Activated CD4-positive, alpha-beta T cell treated with anti-CD3 and anti-CD28 coated beads, Interleukin-10, Interleukin-2, amounts not matched to agents 100 ng/mL and 50 ng/mL, durations not matched to agents 16 hours and 8 hours (primary cell): ENCODE data around the gene ERBB4.
"Not testable (repeated sequence)": the region's sequence is repeated elsewhere in the genome, so short reads cannot be mapped to it uniquely, and the experiment has no call there.

Source experiments
- DNase-seq: peaks from one replicate; pipeline ENCODE4 v3.0.0-alpha.2; 2020

Gene ERBB4

DNA sequence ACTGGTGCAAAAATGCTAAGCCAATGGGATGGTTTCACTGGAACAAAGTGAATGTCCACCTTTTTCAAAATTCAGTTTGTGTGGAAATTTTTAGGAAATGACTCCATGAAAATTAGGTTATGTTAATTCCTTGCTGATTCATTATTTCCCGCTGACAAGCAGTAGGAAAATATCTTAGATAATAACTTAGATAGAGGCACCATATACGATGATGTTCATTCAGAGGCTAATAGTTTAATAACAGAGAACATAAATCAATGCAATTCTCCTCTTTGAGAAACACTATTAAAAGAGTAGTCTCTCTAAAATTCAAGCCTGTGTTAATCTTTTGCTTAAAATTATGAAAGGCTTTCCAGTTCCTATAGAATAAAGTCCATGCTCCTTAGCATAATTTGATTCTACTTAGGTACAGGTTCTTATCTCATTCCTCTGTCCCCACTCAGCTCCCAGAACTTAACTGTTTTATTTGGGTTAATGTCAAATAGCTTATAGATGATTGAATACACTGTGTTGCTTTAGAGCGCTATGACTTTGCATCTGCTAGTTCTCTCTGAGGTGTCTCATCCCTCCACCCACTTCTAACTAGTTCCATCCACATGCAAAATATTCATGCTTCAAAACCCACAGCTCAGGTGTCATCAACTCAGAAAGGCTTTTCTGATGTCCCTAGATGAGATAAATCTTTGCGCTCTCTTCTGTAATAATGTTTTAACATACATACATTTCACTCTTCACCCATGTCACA is 503.6 kb downstream of the ERBB4 start:
- no peak for DNase-seq

DNA sequence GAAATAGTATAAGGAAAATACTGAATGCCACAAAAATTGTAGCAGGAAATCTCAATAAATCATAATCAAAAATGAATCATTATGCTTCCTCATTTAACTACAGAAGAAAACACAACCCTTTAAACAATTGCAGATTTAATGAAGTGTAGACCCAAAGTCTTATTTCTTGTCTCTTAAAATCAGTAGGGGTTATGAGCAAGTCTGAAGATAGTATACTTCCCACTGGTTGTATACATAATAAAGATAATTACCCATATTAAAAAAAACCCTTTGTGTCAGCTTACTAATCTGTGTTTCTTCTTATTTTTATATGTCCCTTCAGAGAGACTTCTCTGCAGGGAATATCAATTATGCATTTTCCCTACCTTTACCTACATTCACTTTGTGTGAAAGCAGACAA is 504.7 kb downstream of the ERBB4 start:
- DNase-seq = no peak

- DNase-seq = no peak
These were observed 505.9 kb downstream of the ERBB4 start for GRCh38 chr2:212032536-212033219.

DNA sequence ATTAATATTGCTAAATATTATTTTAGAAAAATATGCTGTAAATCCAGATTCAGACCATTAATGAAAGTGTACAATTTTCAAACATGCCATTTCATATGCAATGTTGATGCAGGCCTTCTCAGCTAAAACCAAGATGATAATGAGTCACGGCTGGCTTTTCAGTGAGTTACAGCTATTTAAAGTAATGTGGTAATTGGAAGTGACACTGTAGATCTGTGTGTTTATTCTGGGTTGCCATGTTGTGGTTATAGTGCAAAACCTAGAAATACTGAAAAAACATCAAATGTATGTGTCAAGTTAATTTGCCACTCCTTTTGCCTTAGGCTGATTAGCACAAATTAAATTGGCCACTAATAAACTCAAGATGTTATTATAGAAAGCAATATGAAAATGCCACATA is 506.6 kb downstream of the ERBB4 start:
- DNase-seq = no peak

- no peak for DNase-seq
These were observed 507.9 kb downstream of the ERBB4 start for GRCh38 chr2:212030709-212031108.

DNA sequence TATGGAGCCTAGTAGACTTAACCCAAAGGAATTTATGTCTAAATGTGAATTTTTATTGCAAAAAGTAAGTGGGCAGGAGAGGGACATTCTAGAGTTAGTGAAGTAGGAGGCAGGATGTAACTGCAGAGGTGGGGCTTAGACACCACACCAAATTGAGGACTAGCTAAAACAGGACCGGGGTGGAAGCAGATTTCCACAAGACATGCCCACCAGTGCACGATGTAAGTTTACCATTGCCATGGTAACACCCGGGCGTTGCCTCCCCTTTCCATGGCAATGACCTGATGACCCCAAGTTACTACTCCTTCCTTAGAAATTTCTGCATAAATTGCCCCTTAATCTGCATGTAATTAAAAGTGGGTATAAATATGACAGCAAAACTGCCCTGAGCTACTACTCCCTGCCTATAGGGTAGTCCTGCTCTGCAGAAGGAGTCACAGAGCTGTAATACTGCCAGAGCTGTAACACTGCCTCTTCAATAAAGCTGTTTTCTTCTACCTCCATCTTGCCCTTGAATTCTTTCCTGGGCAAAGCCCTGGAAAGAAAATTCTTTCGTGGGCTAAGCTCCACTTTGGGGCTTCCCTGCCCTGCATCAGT is 509.7 kb downstream of the ERBB4 start:
- no peak for DNase-seq

- no peak for DNase-seq
These were observed 510.6 kb downstream of the ERBB4 start for GRCh38 chr2:212027681-212028628.

GRCh38 chr2:212024040-212024439 is 514.6 kb downstream of the ERBB4 start:
- DNase-seq = no peak

- no peak for DNase-seq
These were observed 515.6 kb downstream of the ERBB4 start for GRCh38 chr2:212022966-212023365.

DNA sequence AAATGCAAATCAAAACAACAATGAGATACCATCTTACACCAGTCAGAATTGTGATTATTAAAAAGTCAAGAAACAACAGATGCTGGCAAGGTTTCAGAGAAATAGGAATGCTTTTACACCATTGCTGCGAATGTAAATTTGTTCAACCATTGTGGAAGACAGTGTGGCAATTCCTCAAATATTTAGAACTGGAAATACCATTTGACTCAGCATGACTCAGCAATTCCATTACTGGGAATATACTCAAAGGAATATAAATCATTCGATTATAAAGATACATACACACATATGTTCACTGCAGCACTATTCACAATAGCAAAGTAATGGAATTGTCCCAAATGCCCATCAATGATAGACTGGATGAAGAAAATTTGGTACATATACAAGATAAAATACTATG is 516.7 kb downstream of the ERBB4 start:
- DNase-seq = no peak

DNA sequence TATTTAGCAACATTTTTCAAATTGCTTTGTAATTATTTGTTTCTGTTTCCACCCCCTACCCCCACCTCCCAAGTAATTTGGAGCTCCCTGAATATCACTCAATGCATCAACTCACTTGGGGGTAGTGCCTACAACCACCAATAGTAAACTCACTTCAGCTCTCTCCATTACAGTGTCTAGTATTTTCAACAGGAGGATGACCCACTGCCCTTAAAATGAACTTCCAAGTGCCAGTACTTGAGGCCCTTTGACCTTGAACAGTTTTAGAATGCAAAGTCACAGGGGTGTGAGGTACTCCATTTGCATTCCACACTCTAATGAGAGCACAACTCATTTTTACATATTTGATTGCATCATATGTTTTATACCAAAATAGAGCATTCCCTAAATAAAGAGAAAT is 523.0 kb downstream of the ERBB4 start:
- no peak for DNase-seq

DNA sequence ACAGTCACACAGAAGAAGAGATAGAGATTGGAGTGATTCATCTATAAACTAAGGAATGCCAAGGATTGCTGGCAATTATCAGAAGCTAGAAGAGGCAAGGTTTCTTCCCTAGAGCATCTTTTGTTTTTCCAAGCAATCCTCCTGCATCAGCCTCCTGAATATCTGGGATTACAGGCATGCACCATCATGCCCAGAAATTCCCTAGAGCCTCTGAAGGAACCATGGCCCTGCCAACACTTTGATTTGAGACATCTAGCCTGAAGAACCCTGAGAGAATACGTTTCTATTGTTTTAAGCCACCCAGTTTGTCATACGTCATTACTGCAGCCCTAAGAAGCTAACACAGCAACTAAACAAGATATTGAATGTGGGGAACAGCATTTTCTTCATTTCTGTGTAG is 525.0 kb downstream of the ERBB4 start:
- DNase-seq = no peak

DNA sequence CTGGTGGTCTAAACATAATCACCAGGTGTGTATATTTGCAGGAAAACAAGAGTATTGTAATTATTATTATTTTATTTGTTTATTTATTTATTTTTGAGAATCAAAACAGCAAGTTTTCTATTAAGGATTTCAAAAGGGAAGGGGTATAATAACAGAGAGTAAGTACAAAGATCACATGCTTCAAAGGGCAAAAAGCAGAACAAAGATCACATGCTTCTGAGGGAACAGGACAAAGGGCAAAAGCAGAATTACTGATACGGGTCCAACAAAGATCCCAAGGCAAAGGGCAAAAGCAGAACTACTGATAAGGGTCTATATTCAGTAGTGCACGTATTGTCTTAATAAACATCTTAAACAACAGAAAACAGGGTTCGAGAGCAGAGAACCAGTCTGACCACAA is 528.3 kb downstream of the ERBB4 start:
- not testable (repeated sequence) for DNase-seq

- DNase-seq = no peak
These were observed 530.6 kb downstream of the ERBB4 start for GRCh38 chr2:212007972-212008371.

- peak; percentile 27 for DNase-seq
These were observed 533.4 kb downstream of the ERBB4 start for GRCh38 chr2:212005085-212005671.

DNA sequence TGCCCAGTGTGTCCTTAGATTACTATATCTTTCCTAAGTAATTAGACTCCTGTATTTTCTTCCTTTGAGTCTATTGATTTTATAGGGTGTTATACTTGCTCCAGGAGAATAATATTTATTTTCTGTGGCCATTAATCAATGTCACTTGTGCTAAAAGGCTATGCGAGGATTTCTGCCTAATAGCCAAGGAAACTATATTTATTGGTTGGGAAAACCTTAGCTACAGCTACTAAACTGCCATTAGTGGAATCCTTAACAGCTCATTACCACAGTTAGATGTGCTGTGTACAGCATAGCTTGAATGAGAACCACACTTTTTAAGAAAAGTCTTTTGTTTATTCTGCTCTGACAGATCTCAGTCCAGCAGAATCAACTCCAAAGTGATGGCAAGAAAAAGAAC is 537.3 kb downstream of the ERBB4 start:
- no peak for DNase-seq

DNA sequence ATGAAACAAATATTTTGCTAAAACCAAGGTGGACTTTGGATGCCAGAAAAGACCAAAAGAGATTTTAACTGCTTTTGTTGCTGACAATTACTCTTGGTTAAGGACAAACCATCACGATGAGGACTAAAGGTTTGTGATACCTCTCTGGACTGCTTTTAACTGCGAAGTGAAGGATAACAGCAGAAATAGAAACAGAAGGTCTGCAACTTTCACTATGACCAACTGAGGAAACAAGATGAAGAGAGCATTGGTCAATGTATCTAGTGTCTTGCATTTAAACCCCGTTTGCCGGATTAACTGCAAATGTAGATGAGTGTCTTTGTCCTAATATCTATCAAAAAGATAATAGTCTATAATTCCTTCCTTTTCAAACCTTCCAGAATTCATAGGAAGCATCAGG is 541.7 kb downstream of the ERBB4 start:
- DNase-seq = no peak

DNA sequence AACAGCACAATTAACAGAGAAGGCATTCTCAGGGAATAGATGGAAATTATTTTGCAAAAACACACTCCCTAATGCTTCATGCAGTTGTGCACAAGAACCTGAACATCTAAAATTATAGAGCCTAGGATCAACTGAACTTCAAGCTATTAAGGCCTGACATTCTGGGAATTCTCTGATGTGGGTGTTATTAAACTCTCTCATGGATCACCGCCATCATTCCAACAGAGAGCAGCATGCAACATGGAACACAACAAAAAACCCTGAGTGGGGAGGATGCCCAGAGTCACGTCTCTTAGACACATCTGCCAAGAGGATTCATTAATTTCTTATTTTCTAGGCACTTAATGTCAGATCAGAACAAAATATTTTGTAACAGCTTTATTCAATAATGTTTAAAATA is 543.8 kb downstream of the ERBB4 start:
- DNase-seq = no peak

- DNase-seq = no peak
These were observed 548.3 kb downstream of the ERBB4 start for GRCh38 chr2:211990335-211990734.

- no peak for DNase-seq
These were observed 552.3 kb downstream of the ERBB4 start for GRCh38 chr2:211986313-211986712.

GRCh38 chr2:211985393-211985792 is 553.2 kb downstream of the ERBB4 start:
- no peak for DNase-seq

DNA sequence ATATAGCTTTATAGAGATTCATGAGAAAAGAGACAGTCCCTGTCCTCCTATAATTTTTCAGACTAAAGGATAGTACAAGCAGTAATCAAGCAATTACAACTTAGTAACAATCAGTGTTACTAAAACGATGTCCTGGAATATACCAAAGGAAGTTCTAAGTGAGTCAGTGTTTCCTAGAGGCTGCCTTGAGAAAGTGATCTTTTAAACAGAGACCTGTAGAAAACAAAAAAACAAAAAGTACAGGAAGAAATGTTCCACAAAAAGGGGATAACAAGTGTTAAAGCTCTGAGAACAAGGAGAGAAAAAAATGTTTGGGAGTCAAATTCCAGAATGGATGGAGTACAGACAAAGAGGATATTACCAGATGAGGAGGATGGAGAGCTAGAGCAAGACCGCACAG is 556.4 kb downstream of the ERBB4 start:
- DNase-seq = no peak

DNA sequence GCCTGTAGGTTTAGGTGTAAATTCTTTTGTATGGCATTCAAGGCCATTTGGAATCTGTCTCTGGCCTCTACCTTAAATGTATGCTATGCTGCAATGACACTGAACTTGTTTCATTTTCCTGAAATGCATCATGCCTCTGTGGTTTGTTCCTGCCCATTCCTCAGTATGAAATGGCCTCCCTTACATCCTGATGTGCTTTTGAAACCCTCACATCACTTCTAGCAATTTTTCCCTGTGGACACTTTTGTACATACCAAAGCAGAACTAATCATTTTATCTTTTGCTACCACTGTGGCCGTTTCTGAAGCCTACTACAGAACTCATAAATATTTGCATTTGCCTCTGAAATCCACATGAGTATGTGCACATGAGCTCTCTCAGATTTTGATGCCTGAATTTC is 557.2 kb downstream of the ERBB4 start:
- no peak for DNase-seq
